Activated CD8-positive, alpha-beta memory T cell treated with anti-CD3 and anti-CD28 coated beads for 36 hours (primary cell): ENCODE measurements around the gene ASIC3. TPM values are rescaled to one million over a fixed set of nuclear protein-coding genes. Genes with fewer than 3 reads are reported as not detected.

ENCODE experiments used
- CTCF ChIA-PET: fragments of 350-600 bp; sonication (Branson Sonifier 250); formaldehyde crosslinking; loops from one replicate; lab custom pipeline; 2021; ENCODE audit warnings: antibody characterized with exemption; lab: Charles Lee
- POLR2A ChIA-PET: fragments of 350-600 bp; sonication (Branson Sonifier 250); formaldehyde crosslinking; loops from one replicate; lab custom pipeline; 2021; ENCODE audit warnings: antibody characterized with exemption; lab: Charles Lee
- total RNA-seq, 2 experiments: library from RNA; stranded (reverse); gene quantifications; one replicate each; pipeline ENCODE4 v1.2.3, GENCODE V29; 2021

ASIC3 gene
- total RNA-seq, 2 experiments from 2014 or later = 2.9 to 3.6 TPM

DNA sequence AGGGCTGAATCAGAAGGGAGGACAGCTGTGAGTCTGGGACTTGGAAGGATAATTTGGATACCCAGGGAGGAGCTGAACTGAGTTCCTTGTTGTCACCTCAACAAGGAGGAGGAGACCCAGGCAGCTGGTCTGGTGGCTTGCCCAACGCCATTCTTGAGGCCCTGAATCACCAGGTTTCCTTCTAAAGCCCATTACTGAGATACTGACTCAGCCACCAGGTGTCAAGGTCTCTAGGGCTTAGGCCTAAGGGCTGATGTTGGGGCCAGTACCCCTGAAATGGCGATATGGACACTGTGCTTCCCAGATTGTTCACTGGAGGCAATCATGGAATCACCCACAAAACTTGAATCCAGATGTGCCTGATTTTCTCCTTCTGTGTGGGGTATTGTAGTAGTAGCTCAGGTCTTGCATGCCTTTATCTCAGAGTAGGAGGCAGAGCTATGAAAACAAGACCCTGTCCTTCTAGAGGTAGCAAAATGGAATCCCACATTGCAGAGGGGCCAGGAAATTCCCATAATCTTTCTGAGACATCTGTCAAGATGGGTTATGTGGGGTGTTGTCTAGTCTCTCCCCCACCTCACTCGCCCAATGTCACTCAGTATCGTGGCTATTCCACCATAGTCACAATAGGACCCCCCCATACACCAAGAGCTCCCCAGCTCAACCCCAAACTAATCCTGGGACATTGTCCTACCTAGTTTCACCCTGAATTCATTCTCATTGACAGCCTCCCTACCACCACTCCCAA is 22.2 kb upstream of the ASIC3 start:
- ChIA-PET POLR2A (no interaction called here), CTCF (interaction anchor here (0.6 to 1.7 kb wide), 3 partner anchors 8 to 17 kb away, joined by 3 to 7 read pairs (median 5); no protein-coding TSS in a partner anchor)

DNA sequence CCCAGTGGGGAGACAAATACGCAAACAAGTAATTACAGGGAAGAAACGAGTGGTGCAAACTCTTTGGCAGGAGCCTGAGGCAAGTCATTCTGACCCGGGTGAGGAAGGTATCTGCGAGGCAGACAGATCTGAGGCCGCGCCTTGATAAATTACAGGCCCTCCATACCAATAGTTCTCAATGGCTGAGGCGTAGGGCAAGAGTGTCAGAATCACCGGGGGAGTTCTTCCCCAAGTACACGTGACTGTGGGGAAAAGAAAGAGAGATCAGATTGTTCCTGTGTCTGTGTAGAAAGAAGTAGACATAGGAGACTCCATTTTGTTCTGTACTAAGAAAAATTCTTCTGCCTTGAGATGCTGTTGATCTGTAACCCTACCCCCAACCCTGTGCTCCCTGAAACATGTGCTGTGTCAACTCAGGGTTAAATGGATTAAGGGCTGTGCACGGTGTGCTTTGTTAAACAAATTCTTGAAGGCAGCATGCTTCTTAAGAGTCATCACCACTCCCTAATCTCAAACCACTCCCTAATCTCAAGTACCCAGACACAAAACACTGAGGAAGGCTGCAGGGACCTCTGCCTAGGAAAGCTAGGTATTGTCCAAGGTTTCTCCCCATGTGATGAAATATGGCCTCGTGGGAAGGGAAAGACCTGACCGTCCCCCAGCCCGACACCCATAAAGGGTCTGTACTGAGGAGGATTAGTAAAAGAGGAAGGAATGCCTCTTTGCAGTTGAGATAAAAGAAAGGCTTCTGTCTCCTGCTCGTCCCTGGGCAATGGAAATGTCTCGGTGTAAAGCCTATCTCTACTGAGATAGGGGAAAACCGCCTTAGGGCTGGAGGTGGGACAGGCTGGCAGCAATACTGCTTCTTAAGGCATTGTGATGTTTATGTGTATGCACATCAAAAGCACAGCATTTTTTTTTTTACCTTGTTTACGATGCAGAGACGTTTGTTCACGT is 21.3 kb upstream of the ASIC3 start:
- POLR2A ChIA-PET = interaction anchor here (0.8 to 1.4 kb wide), 2 partner anchors 8 to 13 kb away, joined by 3 to 8 read pairs; no protein-coding TSS in a partner anchor
- CTCF ChIA-PET = interaction anchor here (0.6 to 2.8 kb wide), 6 partner anchors 8 to 84 kb away, joined by 3 to 32 read pairs (median 6); partner anchors contain the start of gene TMUB1

DNA sequence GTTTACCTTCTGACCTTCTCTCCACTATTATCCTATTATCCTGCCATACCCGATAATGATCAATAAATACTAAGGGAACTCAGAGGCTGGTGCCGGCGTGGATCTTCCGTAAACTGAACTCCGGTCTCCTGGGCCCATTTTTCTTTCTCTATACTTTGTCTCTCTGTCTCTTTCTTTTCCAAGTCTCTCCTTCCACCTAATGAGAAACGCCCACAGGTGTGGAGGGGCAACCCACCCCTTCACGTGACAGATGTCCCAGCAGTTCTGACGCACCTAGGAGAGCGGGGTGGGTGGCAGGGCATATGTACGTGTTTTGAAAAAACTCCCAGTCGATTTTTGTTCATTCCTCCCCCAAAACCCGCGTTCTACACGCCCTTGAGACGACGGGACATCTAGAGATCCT is 20.6 kb upstream of the ASIC3 start:
- CTCF ChIA-PET = interaction anchor here (1.1 to 2.8 kb wide), 7 partner anchors 9 to 129 kb away, joined by 3 to 32 read pairs (median 4); partner anchors contain the start of gene TMUB1
- POLR2A ChIA-PET = interaction anchor here (0.8 to 1.4 kb wide), 7 partner anchors 9 to 59 kb away, joined by 3 to 10 read pairs (median 7); partner anchors contain the start of gene CDK5

DNA sequence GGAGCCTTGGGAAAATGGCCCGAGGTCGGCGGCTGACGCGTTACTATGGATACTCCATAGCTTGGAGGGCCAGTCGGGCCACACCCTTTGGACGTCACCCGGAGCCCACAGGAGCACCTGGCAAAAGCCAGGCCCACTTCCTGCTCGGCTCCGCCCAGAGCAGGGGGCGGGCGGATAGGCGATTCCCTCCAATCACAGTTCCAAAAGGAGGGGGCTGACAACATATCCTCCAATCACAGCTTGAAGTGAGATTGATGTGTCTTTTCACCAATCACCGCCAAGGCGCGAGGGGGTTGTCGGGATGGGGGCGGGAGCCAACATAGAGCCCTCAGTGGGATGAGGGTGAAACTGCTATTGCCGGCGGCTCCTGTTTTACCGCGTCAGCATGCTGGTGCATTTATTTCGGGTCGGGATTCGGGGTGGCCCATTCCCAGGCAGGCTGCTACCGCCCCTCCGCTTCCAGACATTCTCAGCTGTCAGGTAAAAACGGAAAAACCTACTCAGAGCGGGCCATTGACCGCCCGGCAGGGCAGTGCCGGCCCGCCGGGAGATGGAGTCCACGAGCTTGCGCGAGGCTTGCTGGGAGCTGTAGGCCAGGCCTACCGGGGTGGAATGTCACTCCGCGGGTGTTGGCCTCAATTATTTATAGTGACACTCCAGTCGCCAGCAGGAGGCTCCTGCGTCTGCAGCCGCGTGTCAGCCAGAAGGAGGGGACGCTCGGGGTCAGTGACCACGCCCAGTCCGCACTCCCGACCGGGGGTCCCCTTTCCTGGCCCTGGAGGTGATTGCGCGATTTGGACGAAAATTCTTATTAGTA is 20.0 kb upstream of the ASIC3 start, which contains the start of gene ABCB8:
TSS of gene ABCB8 (plus strand) at position 320 of the 817 bp plus-strand sequence. CDS start at position 386, 66 bp downstream.
- ChIA-PET CTCF (interaction anchor here (0.7 to 2.8 kb wide), 11 partner anchors 10 to 130 kb away, joined by 3 to 32 read pairs (median 4); partner anchors contain the start of genes FASTK and TMUB1), POLR2A (interaction anchor here (0.6 to 1.4 kb wide), 9 partner anchors 10 to 59 kb away, joined by 3 to 10 read pairs (median 6); partner anchors contain the start of gene CDK5)

DNA sequence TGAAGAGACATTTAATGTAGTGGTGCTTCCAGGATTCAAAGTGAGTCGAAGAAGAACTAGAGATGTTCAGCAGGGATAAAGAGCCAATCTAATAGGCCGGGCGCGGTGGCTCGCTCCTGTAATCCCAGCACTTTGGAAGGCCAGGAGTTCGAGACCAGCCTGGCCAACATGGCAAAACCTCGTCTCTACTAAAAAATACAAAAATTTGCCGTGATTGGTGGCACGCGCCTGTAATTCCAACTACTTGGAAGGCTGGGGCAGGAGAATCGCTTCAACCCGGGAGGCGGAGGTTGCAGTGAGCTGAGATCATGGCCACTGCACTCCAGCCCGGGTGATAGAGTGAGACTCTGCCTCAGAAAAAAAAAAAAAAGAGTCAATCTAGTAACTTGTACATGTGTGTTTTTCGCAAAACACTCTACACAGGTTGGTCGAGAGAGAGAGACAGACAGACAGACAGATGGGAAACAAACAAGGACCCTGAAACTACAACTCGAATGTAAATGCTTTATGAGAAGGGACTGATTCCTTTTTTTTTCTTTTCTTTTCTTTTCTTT is 19.3 kb upstream of the ASIC3 start:
- ChIA-PET POLR2A (interaction anchor here (0.6 to 1.4 kb wide), 6 partner anchors 10 to 31 kb away, joined by 3 to 8 read pairs (median 6); no protein-coding TSS in a partner anchor), CTCF (interaction anchor here (1.0 to 2.8 kb wide), 10 partner anchors 9 to 131 kb away, joined by 3 to 32 read pairs (median 4); partner anchors contain the start of genes FASTK and TMUB1)

DNA sequence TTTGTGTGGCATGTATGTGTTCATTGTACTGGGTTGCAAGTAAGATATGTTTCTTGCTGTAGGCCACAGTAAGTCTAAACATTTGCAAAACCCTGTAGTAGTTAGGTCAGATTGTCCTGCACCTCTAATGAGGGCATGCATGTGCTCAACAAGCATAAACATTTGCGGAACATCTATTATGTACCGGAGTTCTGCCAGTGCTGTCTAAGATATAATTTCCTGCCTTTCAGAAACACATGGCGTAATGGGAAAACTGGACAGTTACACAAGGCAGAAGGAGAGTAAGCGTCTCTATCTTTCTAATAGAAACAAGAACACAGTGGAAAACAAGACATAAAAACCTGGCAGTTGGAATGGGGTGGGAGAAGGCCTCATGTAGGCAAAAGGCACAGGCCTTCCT is 17.3 kb upstream of the ASIC3 start:
- CTCF ChIA-PET = no interaction called here
- POLR2A ChIA-PET = no interaction called here

DNA sequence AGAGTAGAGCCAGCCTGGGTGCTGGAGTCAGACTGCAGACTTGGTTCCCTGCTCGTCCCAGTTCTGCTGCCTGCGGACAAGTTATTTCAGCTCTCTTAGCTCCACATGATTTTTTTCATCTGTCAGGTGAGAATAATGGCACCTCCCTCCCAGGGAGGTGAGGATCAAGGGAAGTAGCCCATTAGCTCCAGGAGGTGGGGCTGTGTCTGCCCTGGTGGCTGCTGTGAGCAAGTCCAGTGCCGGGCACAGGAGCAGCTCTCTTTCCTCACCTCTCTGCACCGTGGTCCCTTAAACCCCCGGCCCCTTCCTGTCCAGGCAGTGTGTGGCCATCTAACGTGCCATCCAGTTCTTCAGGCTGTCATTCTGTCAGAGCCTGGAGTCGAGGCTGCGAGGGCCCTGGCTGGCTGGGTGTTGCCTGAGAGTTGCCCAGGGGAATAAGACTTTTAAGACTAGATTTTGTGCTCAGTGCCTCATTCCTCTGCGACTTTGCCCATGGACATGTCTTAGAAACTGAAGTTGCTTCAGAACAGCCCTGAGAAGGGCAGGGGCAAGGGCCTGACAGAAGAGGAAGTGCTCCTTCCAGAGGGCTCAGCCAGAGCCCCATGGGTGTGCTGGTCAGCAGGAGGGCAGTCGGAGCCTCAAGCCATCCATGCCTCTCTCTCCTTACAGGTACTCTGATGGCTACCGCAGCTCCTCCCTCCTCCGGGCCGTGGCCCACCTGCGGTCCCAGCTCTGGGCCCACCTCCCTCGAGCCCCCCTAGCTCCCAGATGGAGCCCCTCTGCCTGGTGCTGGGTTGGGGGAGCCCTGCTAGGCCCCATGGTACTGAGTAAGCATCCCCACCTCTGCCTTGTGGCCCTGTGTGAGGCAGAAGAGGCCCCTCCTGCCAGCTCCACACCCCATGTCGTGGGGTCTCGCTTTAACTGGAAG is 15.1 kb upstream of the ASIC3 start:
- ChIA-PET POLR2A (interaction anchor here (1.0 kb wide), 1 partner anchor 18 kb away, joined by 4 read pairs; no protein-coding TSS in a partner anchor), CTCF (interaction anchor here (0.8 to 1.7 kb wide), 2 partner anchors 9 to 15 kb away, joined by 3 to 4 read pairs; no protein-coding TSS in a partner anchor)

DNA sequence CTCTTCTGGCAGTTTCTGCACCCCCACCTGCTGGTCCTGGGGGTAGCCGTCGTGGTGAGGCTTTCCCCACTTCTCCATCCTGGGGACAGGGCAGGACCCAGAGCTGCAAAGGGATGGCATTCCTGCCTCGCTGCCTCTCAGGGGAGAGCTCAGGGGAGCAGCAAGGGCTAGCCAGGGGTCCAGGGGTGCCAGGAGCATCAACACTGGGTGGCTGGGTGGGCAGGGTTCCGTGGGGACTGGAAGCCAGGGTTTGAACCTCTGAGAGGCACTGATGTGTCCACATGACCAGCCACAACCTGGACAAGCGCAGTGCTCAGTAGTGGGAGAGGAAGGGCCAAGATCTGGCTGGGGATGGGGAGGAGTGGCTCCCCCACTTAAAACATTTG is 14.5 kb upstream of the ASIC3 start:
- POLR2A ChIA-PET = interaction anchor here (1.0 kb wide), 1 partner anchor 17 kb away, joined by 4 read pairs; no protein-coding TSS in a partner anchor
- CTCF ChIA-PET = interaction anchor here (0.8 kb wide), 1 partner anchor 9 kb away, joined by 3 read pairs; no protein-coding TSS in a partner anchor

DNA sequence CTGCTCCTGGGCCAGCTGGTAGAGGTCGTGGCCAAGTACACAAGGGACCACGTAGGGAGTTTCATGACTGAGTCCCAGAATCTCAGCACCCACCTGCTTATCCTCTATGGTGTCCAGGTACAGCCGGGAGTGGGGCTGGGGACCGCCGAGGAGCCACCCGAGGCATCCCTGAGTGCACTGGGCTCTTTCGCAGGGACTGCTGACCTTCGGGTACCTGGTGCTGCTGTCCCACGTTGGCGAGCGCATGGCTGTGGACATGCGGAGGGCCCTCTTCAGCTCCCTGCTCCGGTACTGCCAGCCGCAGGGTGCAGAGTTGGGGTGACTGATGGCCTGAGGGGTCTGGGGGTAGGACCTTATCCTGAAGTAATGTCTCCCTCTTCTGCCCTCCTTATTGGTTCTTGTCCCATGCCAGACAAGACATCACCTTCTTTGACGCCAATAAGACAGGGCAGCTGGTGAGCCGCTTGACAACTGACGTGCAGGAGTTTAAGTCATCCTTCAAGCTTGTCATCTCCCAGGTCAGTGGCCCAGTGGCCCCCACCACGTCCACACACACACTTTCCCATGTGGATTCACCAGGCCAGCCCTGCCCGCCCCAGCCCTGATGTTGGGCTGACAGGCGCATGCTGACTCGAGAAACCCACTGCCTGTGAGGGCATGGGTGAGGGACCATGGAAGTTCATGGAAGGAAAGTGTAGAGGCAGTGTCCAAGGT is 13.9 kb upstream of the ASIC3 start:
- POLR2A ChIA-PET = no interaction called here

DNA sequence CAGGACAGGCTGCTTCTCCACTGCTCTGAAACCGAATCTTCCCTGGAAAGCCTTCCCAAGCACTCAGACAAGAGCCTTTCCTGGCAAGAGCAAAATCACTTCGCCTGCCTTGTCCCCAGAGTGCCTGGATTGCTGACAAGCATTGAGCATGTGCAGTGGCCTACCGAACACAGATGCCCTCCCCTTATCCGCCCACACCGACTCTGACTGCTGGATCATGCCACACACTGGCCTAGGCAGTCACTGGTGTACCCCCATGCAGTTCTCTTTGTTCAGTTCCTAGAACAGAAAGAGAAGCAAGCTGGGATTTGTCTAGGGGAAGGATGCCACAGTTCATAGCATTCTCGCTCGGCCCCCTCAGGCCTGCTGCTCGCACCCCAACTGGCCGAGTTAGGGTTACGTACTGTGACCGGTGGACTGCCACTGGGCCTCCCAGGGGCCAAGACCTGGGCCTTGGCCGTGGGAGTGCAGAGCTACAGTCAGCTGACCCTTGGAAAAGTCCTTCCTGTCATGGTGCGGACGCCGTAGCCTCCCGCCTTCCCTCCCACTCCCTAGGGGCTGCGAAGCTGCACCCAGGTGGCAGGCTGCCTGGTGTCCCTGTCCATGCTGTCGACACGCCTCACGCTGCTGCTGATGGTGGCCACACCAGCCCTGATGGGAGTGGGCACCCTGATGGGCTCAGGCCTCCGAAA is 13.2 kb upstream of the ASIC3 start:
- POLR2A ChIA-PET = no interaction called here
- CTCF ChIA-PET = interaction anchor here (0.9 to 1.0 kb wide), 2 partner anchors 17 to 89 kb away, joined by 3 read pairs; no protein-coding TSS in a partner anchor

More for the DNA sequence above, 13.9 kb upstream of the ASIC3 start:
- CTCF ChIA-PET = interaction anchor here (0.9 to 1.0 kb wide), 2 partner anchors 17 to 90 kb away, joined by 3 read pairs; no protein-coding TSS in a partner anchor

DNA sequence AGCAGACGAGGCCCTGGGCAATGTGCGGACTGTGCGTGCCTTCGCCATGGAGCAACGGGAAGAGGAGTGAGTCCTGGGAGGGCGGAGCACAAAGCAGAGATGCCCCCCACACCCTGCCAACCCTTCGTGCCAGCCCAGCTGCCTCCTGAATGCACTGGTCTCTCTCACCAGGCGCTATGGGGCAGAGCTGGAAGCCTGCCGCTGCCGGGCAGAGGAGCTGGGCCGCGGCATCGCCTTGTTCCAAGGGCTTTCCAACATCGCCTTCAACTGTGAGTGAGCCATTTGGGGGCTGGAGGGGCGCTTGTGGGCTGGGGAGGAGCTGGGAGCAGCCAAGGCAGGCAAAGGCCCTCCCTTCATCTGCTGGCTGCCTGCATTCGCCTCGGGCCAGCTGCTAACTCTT is 12.4 kb upstream of the ASIC3 start:
- ChIA-PET POLR2A (interaction anchor here (1.3 kb wide), 1 partner anchor 15 kb away, joined by 3 read pairs; no protein-coding TSS in a partner anchor), CTCF (interaction anchor here (1.1 to 1.7 kb wide), 3 partner anchors 18 to 138 kb away, joined by 3 to 6 read pairs (median 5); no protein-coding TSS in a partner anchor)

DNA sequence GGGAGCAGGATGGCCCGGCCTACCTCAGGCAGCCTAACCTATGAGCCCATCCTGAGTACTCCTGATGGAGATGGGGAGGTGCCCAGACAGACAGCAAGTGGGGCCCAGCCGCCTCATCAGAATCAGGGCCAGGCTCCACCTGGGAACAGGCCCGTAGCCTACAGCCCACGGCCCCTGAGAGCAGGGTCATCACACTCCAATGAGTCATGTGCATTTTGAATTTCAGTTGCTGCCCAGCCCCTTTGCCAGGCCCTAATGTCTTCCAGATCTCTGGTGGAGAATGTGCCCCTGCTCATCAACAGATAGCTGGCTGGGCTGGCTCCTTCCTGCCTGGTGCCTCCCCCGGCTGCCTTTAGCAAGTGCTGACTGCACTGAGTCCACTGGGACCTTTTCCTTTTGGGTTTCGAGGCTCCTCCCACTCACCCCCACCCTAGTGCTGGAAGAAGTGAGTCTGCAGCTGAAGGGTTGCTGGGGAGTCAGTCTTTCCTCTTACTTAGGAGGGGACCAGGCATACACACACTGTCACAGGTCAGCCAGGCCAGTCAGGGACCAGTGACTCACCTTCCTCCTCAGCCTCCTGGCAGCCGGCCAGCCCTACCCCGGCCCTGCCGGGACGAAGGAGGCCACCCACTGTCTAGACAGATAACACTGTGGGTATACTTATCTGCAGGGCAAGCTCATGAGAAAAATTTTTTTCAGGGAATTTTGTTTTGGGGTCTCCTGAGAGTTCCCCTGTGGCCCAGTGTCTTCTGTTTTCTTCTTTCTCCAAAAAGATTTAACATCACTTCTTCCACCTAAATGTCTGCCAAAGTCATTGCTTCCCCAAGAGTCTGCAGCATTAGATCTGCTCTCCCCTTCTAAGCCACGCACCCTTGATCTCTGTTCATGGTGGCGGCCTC is 9.1 kb upstream of the ASIC3 start:
- ChIA-PET POLR2A (interaction anchor here (0.7 to 1.9 kb wide), 3 partner anchors 11 to 187 kb away, joined by 3 to 7 read pairs (median 3); partner anchors contain the start of genes ABCB8 and ABCF2), CTCF (interaction anchor here (0.8 to 1.7 kb wide), 4 partner anchors 11 to 72 kb away, joined by 3 to 6 read pairs (median 3); partner anchors contain the start of gene ABCB8)

DNA sequence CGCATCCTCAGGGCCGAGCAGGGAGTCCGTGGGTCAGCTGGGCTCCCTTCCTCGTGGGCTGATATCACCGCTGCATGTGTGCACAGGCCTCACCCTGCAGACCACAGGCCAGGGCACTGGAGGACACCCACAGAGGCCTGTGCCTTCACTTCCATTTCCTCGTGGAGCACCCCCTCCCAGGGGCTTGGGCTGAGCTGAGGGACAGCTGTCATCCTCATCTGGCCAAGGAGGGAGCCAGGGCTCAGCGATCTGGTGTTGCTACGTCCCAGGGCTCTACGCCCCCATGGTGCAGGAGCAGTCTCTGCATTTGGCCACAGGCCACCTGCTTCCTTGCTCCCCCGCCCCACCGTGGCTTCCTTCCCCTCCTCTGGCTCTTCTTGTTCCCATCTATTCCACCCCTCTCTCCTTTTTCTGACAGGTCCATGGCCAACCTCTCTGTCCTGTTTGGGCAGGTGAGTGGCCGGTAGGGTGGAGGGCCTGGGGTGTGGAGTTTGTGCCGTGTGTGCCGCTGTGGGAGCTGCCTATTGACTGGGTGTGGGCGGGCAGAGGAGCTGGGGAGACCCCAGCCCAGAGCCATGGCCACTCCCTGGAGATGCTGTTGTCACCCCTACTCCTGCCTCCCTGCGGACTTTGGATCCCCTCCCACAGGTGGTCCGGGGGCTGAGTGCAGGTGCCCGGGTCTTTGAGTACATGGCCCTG is 8.3 kb upstream of the ASIC3 start:
- ChIA-PET CTCF (interaction anchor here (0.8 to 1.3 kb wide), 3 partner anchors 21 to 71 kb away, joined by 3 read pairs; no protein-coding TSS in a partner anchor), POLR2A (interaction anchor here (0.7 to 1.9 kb wide), 3 partner anchors 11 to 21 kb away, joined by 3 to 10 read pairs (median 7); partner anchors contain the start of gene ABCB8)
